Measurements from ENCODE around the gene CRPPA. TPM values are rescaled to one million over a fixed set of nuclear protein-coding genes. Genes with fewer than 3 reads are reported as not detected.
"Not testable (repeated sequence)": the region's sequence is repeated elsewhere in the genome, so short reads cannot be mapped to it uniquely, and the experiment has no call there.

Gene CRPPA
- polyA plus RNA-seq, 3 donors, result 0.09 to 0.47 (median 0.36) TPM

- H3K36me3 ChIP-seq (replicated peaks in 1 of 2; ENCODE audit: control insufficient read depth in 1 of 2, insufficient read depth in 2 of 2, low read length in 2 of 2), result no peaks in the 10 kb centered on the region
- no peak for DNase-seq
- H3K4me3 ChIP-seq (replicated peaks in 1 of 3; ENCODE audit: low read depth in 2 of 3, low read length in 3 of 3), result no peak overlapping the region
- no peak overlapping the region for H3K27ac Mint-ChIP-seq
- WGBS (ENCODE audit: insufficient coverage), result 95% methylated on average over 7 of the region's 7 CpGs
- H2AFZ ChIP-seq (ENCODE audit: insufficient read depth, low read depth, low read length, poor library complexity, severe bottlenecking), result no peak overlapping the region
- TF ChIP-seq CTCF (IDR thresholded peaks at IDR 0.05), result no peak
- H3K9ac ChIP-seq (ENCODE audit: insufficient read depth, low read length, poor library complexity, severe bottlenecking), result no peak overlapping the region
- H3K27me3 Mint-ChIP-seq (ENCODE audit: low read depth in 3 of 3), result peaks cover 5 to 11% (median 7%) of the 10 kb centered on the region in 3 donors
- no peaks in the 10 kb centered on the region for H3K36me3 Mint-ChIP-seq
- no peaks in the 10 kb centered on the region for H4K20me1 ChIP-seq (ENCODE audit: insufficient read depth, low read length)
- H3K79me2 ChIP-seq (ENCODE audit: insufficient read depth, low read length), result no peaks in the 10 kb centered on the region
- H3K4me1 Mint-ChIP-seq, result no peaks in the 10 kb centered on the region
- H3K27ac ChIP-seq (ENCODE audit: low read depth in 1 of 2, low read length in 2 of 2), result no peak overlapping the region
- intact Hi-C loops (cut with micrococcal nuclease), result no loop called here
- peaks cover 8 to 10% of the 10 kb centered on the region in 2 donors for H3K27me3 ChIP-seq (ENCODE audit: control insufficient read depth in 2 of 2, insufficient read depth in 2 of 2, low read length in 2 of 2)
- no peak overlapping the region for H3K4me2 ChIP-seq (replicated peaks; ENCODE audit: extremely low read depth, low read length, poor library complexity, severe bottlenecking)
- no peaks in the 10 kb centered on the region for H3K9me3 Mint-ChIP-seq
- no peaks in the 10 kb centered on the region for H3K9me3 ChIP-seq (replicated peaks in 1 of 2; ENCODE audit: control insufficient read depth in 1 of 2, insufficient read depth in 1 of 2, low read length in 2 of 2)
- H3K4me1 ChIP-seq (ENCODE audit: control insufficient read depth in 1 of 2, insufficient read depth in 2 of 2, low read length in 2 of 2), result no peaks in the 10 kb centered on the region
- H3K4me3 Mint-ChIP-seq, result no peak overlapping the region
Observed at GRCh38 chr7:16462431-16462889, 41.1 kb upstream of the CRPPA start.

DNA sequence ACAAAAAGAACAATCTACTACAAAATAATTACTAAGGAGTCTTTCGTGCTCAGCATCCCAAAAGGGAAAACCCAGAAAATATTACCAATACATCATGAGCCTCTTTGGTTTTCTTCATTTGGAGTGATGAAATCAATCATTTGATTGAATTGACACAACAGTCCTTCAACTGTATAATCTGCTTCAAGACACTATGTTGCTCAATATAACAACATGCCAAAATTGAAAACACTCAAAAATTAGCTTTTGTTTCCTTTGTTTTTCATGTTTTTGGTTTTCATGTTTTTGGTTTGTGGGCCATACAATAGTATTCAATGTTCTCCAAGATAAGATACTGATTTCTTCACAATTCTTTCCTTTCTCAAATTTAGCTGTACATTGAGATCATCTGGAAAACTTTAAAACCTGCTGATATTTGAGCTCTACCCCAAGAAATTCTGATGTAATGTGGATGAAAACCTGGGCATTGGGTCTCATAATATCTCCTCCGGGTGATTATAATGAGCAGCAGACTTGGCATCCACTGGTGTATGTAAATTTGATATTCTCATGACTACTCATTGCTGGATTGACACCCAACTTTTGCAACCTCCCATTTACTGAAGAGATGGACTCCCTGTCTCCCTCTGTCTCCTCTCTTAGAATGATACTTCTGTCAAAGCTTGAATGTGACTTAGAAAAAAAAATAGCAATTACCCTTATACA lies 39.6 kb upstream of the CRPPA start:
- no peaks in the 10 kb centered on the region for H3K9me3 ChIP-seq (replicated peaks in 1 of 2; ENCODE audit: control insufficient read depth in 1 of 2, insufficient read depth in 1 of 2, low read length in 2 of 2)
- H3K4me3 ChIP-seq (replicated peaks in 1 of 3; ENCODE audit: low read depth in 2 of 3, low read length in 3 of 3), result no peak overlapping the region
- Mint-ChIP-seq H3K27ac (no peak overlapping the region), H3K4me1 (no peaks in the 10 kb centered on the region), H3K27me3 (ENCODE audit: low read depth in 3 of 3) (peaks cover 2 to 9% (median 5%) of the 10 kb centered on the region in 3 donors), H3K4me3 (no peak overlapping the region), H3K36me3 (no peaks in the 10 kb centered on the region), H3K9me3 (peaks cover 0 to 4% (median 0%) of the 10 kb centered on the region in 7 donors)
- no peak for DNase-seq
- H3K27ac ChIP-seq (ENCODE audit: low read depth in 1 of 2, low read length in 2 of 2), result no peak overlapping the region
- H3K4me1 ChIP-seq (ENCODE audit: control insufficient read depth in 1 of 2, insufficient read depth in 2 of 2, low read length in 2 of 2), result no peaks in the 10 kb centered on the region
- intact Hi-C loops (cut with micrococcal nuclease), result no loop called here
- H3K36me3 ChIP-seq (replicated peaks in 1 of 2; ENCODE audit: control insufficient read depth in 1 of 2, insufficient read depth in 2 of 2, low read length in 2 of 2), result no peaks in the 10 kb centered on the region
- H4K20me1 ChIP-seq (ENCODE audit: insufficient read depth, low read length), result no peaks in the 10 kb centered on the region
- H3K4me2 ChIP-seq (replicated peaks; ENCODE audit: extremely low read depth, low read length, poor library complexity, severe bottlenecking), result no peak overlapping the region
- H2AFZ ChIP-seq (ENCODE audit: insufficient read depth, low read depth, low read length, poor library complexity, severe bottlenecking), result no peak overlapping the region
- peaks cover 6 to 7% of the 10 kb centered on the region in 2 donors for H3K27me3 ChIP-seq (ENCODE audit: control insufficient read depth in 2 of 2, insufficient read depth in 2 of 2, low read length in 2 of 2)
- WGBS (ENCODE audit: insufficient coverage), result no CpG with 5 or more reads among the region's 2 CpGs
- no peaks in the 10 kb centered on the region for H3K79me2 ChIP-seq (ENCODE audit: insufficient read depth, low read length)
- no peak for TF ChIP-seq CTCF (IDR thresholded peaks at IDR 0.05)
- H3K9ac ChIP-seq (ENCODE audit: insufficient read depth, low read length, poor library complexity, severe bottlenecking), result no peak overlapping the region

GRCh38 chr7:16456303-16456702 lies 35.0 kb upstream of the CRPPA start:
- H3K4me3 Mint-ChIP-seq; H3K27ac Mint-ChIP-seq; H3K36me3 ChIP-seq (replicated peaks in 1 of 2; ENCODE audit: control insufficient read depth in 1 of 2, insufficient read depth in 2 of 2, low read length in 2 of 2); H4K20me1 ChIP-seq (ENCODE audit: insufficient read depth, low read length); H3K4me3 ChIP-seq (replicated peaks in 1 of 3; ENCODE audit: low read depth in 2 of 3, low read length in 3 of 3); H3K9ac ChIP-seq (ENCODE audit: insufficient read depth, low read length, poor library complexity, severe bottlenecking); DNase-seq; H3K36me3 Mint-ChIP-seq; intact Hi-C loops (cut with micrococcal nuclease); H3K27me3 ChIP-seq (ENCODE audit: control insufficient read depth in 2 of 2, insufficient read depth in 2 of 2, low read length in 2 of 2); H3K4me1 Mint-ChIP-seq; H3K9me3 ChIP-seq (replicated peaks in 1 of 2; ENCODE audit: control insufficient read depth in 1 of 2, insufficient read depth in 1 of 2, low read length in 2 of 2); H3K27ac ChIP-seq (ENCODE audit: low read depth in 1 of 2, low read length in 2 of 2); H3K27me3 Mint-ChIP-seq (ENCODE audit: low read depth in 3 of 3); H3K4me2 ChIP-seq (replicated peaks; ENCODE audit: extremely low read depth, low read length, poor library complexity, severe bottlenecking); H3K9me3 Mint-ChIP-seq; H2AFZ ChIP-seq (ENCODE audit: insufficient read depth, low read depth, low read length, poor library complexity, severe bottlenecking); H3K4me1 ChIP-seq (ENCODE audit: control insufficient read depth in 1 of 2, insufficient read depth in 2 of 2, low read length in 2 of 2); H3K79me2 ChIP-seq (ENCODE audit: insufficient read depth, low read length): not testable (repeated sequence)
- WGBS (ENCODE audit: insufficient coverage), result no CpG with 5 or more reads among the region's 1 CpG
